WI38 (cell line): ENCODE results near the gene EFCAB14.
"Not testable (repeated sequence)": the region's sequence is repeated elsewhere in the genome, so short reads cannot be mapped to it uniquely, and the experiment has no call there.

Experiments used
- H3K4me3 ChIP-seq: 2 replicates; pipeline ENCODE4 v1.5.1; 2011; ENCODE audit warnings: low read depth, mild to moderate bottlenecking, control low read depth, low read length
- TF ChIP-seq, protein P1 (sequence below): IDR thresholded peaks from 2 replicates; pipeline ENCODE4 v1.5.1; 2012; ENCODE audit warnings: low read depth, mild to moderate bottlenecking, control low read depth, low read length

The EFCAB14 gene

DNA sequence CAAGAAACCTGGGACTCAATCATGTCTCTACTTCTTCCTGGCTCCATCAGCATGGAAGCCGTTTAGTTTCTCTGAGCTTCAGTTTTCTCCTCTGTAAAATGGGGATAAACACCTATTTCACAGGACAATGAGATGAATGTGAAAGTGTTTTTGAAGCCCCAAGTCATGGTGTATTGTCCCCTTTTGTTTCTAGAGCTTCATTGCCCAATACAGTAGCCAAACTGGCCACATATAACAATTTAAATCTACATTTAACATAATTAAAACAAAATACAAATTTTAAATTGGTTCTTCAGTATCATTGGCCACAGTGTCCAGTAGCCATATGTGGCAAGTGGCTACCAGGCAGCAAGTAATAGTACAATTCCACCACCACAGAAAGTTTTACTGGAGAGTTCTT, 2.3 kb upstream of the EFCAB14 start:
- no peak overlapping the region for H3K4me3 ChIP-seq
- TF ChIP-seq, protein P1, sequence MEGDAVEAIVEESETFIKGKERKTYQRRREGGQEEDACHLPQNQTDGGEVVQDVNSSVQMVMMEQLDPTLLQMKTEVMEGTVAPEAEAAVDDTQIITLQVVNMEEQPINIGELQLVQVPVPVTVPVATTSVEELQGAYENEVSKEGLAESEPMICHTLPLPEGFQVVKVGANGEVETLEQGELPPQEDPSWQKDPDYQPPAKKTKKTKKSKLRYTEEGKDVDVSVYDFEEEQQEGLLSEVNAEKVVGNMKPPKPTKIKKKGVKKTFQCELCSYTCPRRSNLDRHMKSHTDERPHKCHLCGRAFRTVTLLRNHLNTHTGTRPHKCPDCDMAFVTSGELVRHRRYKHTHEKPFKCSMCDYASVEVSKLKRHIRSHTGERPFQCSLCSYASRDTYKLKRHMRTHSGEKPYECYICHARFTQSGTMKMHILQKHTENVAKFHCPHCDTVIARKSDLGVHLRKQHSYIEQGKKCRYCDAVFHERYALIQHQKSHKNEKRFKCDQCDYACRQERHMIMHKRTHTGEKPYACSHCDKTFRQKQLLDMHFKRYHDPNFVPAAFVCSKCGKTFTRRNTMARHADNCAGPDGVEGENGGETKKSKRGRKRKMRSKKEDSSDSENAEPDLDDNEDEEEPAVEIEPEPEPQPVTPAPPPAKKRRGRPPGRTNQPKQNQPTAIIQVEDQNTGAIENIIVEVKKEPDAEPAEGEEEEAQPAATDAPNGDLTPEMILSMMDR: no peak

DNA sequence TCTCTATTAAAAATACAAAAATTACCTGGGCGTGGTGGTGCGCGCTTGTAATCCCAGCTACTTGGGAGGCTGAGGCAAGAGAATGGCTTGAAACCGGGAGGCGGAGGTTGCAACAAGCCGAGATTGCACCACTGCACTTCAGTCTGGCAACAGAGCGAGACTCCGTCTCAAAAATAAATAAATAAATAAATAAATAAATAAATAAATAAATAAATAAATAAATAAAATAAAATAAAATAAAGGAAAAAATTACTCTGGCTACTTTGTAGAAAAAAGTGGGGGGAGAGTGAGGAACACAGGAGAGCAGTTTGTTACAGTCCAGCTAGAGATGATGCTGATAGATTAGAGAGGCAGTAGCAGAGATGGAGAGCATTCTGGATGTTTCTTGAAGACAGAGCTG, 1.4 kb upstream of the EFCAB14 start:
- H3K4me3 ChIP-seq: not testable (repeated sequence)

DNA sequence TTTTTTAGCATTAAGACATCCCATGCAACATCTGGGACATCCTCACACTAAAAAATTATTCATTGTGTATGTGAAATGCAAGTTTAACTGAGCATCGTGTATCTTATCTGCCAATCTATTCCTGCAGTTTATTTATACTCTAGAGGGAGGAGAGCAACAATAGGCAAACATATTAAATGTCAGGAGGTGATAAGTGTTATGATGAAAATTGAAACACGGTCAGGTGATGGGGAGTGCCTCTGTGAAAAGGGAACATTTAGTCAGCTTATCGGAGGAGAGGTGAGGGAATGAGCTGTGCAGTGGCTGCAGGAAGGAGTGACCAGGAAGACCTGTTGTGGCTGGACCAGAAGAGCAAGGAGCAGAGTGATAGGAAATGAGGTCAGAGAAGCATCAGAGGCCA, 775 bp upstream of the EFCAB14 start:
- H3K4me3 ChIP-seq: no peak overlapping the region; the same call in 1 of the 2 replicates
- TF ChIP-seq, protein P1: no peak

DNA sequence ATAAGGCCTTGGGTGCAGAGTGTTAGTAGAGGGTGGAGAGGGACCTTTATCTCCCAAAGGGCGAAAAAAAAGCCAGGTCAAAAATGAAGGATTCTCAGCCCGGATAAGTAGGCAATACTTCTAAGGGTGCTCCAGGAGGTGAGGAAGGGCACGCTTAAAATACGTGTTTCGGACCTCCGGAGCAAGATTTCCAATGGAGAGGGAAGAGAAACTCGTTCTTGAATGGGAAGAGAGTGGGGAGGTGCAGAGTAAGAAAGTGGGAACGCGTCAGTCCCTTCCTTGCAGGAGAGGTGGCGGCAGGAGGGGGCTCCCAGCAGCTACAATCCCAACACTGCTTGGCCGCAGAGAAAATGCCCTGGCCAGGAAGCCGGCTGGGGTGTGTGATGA, 581 bp downstream of the EFCAB14 start:
- TF ChIP-seq, protein P1: no peak
- H3K4me3 ChIP-seq: peak overlapping the region; percentile 91

DNA sequence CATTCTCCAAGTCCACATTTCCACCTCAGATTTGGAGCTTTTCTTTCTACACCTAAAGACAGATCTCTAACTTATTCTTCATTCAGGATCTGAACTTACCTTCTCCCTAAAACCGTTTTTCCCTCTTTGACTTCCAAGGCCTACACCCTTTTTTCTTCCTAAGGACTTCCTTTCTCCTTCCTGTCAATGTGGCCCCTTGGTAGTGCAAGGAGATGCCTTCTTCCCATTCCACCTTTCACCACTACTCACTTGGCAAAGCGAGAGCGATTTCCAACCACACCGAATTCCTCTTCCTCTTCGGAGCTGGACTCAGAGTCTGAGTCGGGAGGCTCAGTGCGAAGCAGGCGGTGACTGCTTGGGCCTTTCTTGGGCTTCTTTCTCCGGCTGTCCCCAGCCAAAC, 1.3 kb downstream of the EFCAB14 start:
- TF ChIP-seq, protein P1: no peak
- peak overlapping the region; percentile 91 for H3K4me3 ChIP-seq

DNA sequence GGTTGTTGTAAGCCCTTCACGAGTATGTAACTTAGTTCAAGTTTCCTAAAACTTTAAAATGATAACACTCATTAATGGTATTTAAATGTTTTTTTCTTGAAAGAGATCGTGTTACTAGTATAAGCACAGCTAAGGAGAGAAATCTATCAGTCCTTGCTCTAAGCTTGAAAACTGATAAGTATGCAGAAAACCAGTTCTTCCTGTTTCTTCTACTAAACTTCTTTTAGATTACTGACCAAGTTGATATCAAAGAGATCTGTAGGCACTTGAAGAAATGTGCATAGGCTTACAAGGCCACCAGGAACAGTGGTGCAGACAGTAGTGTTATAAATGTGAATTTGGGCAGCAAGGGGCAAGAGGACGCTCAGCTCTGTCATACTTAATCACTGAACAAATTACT, 3.9 kb downstream of the EFCAB14 start:
- H3K4me3 ChIP-seq: no peak overlapping the region
- TF ChIP-seq, protein P1: no peak

DNA sequence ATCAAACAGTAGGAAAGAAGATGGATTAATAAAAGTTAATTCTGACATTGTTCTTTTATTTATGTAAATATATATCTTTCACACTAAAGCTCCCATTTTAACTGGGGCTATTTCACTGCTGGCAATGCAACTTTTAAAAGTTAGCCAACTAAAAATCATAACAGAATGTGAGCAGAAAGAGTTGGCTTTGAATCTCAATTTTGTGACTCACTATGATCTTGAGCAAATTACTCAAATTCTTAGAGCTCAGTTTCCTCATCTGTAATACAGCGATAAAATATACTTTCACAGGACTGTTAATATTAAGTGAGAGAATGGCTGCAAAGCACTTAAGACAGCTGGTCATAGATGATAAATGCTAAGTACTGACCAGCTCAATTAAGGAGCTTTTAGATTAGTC, 10.8 kb downstream of the EFCAB14 start:
- TF ChIP-seq, protein P1: no peak
- no peak overlapping the region for H3K4me3 ChIP-seq

DNA sequence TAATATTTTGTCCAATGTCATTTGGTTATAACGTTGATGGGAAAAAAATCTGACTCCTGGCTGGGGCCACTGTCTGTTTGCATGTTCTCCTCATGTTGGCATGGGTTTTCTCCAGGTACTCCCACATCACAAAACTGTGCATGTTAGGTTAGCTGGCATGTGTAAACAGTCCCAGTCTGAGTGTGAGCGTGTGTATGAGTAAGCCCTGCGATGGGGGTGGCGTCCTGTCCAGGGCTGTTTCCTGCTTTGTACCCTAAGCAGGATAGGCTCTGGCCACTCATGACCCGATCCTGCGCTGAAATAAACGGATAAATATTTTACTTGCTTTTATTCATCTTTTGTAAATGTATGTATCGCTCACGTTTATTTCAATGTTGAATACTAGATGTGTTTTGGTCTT, 13.5 kb downstream of the EFCAB14 start:
- TF ChIP-seq, protein P1: no peak
- H3K4me3 ChIP-seq: no peak overlapping the region
